Measurements from ENCODE around the gene TBX4.

Gene TBX4

DNA sequence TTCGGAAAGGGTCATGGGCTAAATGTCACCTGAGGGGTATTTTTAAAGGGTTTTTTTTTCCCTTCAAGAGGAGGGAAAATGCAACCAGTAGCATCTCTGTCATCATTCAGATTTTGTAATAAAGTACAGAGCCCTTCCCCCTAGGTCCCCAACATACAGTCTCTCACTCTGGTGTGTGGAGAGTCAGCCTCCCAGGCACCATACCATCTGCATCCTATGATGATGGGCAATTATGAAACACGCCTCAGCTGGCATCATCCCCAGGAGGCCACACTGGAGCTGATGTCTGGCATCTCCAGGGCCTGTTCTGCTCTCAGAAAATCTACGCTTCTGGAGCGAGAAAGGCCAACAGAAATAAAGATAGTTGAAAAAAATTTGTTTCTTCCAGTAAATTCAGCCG is 32.0 kb downstream of the TBX4 start:
- TF ChIP-seq FOXM1 (IDR thresholded peaks at IDR 0.05; ENCODE audit: borderline replicate concordance, low read depth) (no peak), RAD21 (IDR thresholded peaks at IDR 0.05; ENCODE audit: low read depth) (no peak), TAF1 (IDR thresholded peaks at IDR 0.05; ENCODE audit: low read depth) (no peak), YY1 (IDR thresholded peaks at IDR 0.05; ENCODE audit: low read depth) (no peak), CREB1 (IDR thresholded peaks at IDR 0.05; ENCODE audit: low read depth) (no peak), TEAD4 (IDR thresholded peaks at IDR 0.05) (no peak), ZBTB7A (IDR thresholded peaks at IDR 0.05; ENCODE audit: low read depth) (no peak), EP300 (IDR thresholded peaks at IDR 0.05; ENCODE audit: borderline replicate concordance) (no peak), CEBPB (IDR thresholded peaks at IDR 0.05) (no peak)
- TF ChIP-seq, protein P1, sequence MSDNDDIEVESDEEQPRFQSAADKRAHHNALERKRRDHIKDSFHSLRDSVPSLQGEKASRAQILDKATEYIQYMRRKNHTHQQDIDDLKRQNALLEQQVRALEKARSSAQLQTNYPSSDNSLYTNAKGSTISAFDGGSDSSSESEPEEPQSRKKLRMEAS (IDR thresholded peaks at IDR 0.05), result no peak
- TF ChIP-seq, protein P2, sequence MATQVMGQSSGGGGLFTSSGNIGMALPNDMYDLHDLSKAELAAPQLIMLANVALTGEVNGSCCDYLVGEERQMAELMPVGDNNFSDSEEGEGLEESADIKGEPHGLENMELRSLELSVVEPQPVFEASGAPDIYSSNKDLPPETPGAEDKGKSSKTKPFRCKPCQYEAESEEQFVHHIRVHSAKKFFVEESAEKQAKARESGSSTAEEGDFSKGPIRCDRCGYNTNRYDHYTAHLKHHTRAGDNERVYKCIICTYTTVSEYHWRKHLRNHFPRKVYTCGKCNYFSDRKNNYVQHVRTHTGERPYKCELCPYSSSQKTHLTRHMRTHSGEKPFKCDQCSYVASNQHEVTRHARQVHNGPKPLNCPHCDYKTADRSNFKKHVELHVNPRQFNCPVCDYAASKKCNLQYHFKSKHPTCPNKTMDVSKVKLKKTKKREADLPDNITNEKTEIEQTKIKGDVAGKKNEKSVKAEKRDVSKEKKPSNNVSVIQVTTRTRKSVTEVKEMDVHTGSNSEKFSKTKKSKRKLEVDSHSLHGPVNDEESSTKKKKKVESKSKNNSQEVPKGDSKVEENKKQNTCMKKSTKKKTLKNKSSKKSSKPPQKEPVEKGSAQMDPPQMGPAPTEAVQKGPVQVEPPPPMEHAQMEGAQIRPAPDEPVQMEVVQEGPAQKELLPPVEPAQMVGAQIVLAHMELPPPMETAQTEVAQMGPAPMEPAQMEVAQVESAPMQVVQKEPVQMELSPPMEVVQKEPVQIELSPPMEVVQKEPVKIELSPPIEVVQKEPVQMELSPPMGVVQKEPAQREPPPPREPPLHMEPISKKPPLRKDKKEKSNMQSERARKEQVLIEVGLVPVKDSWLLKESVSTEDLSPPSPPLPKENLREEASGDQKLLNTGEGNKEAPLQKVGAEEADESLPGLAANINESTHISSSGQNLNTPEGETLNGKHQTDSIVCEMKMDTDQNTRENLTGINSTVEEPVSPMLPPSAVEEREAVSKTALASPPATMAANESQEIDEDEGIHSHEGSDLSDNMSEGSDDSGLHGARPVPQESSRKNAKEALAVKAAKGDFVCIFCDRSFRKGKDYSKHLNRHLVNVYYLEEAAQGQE (IDR thresholded peaks at IDR 0.05; ENCODE audit: low read depth), result no peak

DNA sequence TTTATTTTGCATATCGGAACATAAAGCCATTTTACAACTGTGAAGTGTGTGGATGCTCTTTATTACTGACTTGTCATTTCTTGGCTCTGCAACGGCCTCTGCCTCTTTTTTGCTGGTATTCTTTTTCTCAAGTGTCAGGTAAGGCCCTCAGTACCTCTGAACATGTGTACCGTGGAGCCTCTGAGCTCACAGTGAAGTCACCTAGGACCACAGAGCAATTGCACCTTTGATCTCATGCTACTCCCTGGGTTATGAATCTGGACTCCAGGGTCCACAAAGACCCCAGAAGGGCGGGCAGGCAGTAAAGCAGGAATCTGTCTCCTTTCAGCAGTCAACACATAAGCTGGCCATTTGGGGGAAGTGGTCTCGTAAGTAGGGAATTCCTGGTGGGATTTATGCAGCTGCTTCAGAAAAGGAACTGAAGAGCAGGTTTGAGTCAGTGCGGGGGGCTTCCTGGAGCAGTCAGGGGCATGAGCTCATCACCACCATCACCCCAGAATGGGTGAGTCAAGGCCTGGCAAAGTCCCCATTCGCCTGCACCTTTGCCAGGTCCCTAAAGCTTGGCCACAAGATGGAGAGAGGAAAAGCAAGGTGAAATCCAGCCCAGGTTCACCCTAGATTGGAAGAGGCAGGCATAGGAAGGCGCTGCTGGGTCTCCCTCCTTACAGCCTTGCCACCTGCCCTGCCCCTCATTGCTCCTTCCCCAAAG is 33.0 kb downstream of the TBX4 start:
- TF ChIP-seq, protein P2 (IDR thresholded peaks at IDR 0.05; ENCODE audit: low read depth), result no peak
- TF ChIP-seq TCF12 (IDR thresholded peaks at IDR 0.05; ENCODE audit: low read depth) (no peak), NFIC (IDR thresholded peaks at IDR 0.05) (no peak), EP300 (IDR thresholded peaks at IDR 0.05; ENCODE audit: borderline replicate concordance) (no peak), FOXM1 (IDR thresholded peaks at IDR 0.05; ENCODE audit: borderline replicate concordance, low read depth) (no peak), RAD21 (IDR thresholded peaks at IDR 0.05; ENCODE audit: low read depth) (no peak), TAF1 (IDR thresholded peaks at IDR 0.05; ENCODE audit: low read depth) (no peak), ZBTB7A (IDR thresholded peaks at IDR 0.05; ENCODE audit: low read depth) (no peak), CEBPB (IDR thresholded peaks at IDR 0.05) (no peak), YY1 (IDR thresholded peaks at IDR 0.05; ENCODE audit: low read depth) (no peak)
- TF ChIP-seq, protein P1 (IDR thresholded peaks at IDR 0.05), result no peak

DNA sequence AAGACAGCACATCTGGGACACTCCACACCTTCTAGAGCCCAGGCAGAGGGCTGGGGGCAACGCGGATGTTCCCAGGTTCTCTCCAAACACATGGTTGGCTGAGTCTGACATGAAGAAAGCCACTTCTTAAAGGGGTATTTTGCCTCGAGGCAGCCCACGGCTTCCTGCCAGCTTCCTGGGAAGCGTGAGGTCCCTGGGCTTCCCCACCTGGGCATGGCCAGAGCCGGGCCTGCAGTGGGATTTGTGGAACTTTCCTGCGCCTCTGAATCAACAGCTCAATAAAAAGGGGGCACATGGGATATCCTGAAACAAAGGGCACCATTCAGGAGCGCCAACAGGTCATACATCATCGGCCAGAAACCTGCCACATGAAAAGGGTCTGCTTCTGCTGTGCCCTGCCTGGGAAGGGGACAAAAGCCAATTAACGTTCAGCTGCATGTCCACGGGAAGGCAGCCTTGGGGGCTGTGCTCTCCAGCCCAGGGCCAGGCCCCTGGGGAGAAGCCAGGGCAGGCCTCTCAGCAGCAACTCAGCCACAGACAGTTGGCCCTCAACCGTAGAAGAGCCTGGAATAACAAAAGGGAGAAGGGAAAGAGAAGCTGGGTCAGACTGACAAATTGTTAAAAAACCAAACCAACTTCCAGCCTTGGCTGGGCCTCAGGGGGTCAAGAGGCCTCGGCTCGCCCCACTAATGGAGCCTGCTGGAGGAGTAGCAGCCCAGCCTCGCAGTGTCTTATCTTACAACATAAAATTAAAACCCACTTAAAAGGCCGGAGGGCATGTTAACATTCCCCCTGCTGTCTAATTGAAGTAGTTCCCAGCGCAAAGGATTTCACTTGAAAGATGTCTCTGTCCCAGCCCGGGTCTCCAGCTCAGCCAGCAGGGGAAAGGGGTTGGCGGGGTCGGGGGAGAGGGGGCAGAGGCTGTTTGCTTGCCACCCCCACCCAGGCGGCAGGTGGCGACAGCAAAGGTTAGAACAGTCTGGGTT is 34.2 kb downstream of the TBX4 start:
- TF ChIP-seq FOXM1 (IDR thresholded peaks at IDR 0.05; ENCODE audit: borderline replicate concordance, low read depth) (no peak), ZBTB7A (IDR thresholded peaks at IDR 0.05; ENCODE audit: low read depth) (no peak), RAD21 (IDR thresholded peaks at IDR 0.05; ENCODE audit: low read depth) (no peak), CREB1 (IDR thresholded peaks at IDR 0.05; ENCODE audit: low read depth) (no peak), EP300 (IDR thresholded peaks at IDR 0.05; ENCODE audit: borderline replicate concordance) (no peak)
- TF ChIP-seq, protein P3, sequence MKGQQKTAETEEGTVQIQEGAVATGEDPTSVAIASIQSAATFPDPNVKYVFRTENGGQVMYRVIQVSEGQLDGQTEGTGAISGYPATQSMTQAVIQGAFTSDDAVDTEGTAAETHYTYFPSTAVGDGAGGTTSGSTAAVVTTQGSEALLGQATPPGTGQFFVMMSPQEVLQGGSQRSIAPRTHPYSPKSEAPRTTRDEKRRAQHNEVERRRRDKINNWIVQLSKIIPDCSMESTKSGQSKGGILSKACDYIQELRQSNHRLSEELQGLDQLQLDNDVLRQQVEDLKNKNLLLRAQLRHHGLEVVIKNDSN (IDR thresholded peaks at IDR 0.05), result no peak

DNA sequence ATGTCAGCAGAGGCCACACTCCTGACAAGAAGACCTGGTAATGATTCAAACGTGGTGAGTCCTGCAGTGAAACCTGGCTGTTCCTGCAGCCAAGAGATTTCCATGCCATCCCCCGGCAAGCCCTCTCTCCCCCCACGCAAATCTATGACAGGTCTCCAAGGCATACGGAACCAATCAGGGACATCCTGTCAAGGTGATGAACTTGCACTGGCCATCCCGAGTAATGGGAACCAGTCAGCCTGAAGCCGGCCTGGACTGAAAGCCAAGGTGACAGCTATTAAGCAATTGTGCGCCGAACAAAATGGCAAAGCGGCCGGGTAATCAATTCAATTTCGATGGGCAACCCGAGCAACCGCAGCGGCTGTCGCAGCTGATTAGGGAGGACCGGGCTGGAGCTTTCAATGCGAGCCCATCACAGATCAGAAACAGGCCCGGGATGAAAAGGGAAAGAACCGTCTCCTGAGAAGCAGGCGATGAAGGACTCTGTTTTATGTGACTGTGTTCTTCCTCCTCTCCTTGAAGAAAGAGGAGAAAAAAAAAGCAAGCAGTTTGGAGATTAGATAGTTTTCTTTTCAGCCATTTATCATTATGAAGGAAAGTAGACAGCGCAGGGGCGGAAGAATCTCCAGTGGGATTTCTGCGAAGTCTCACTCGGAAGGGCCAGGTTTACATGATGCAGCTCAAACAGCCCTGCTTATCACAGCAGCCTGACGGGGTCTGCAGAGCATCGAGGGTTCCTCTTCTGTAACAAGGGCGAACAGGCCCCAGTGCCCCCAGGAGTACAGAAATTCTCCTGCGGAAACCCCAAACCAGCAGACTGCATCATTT is 35.2 kb downstream of the TBX4 start:
- TF ChIP-seq CREB1 (IDR thresholded peaks at IDR 0.05; ENCODE audit: low read depth), result no peak
- TF ChIP-seq NFIC (IDR thresholded peaks at IDR 0.05), result no peak
- TF ChIP-seq TAF1 (IDR thresholded peaks at IDR 0.05; ENCODE audit: low read depth), result no peak
- TF ChIP-seq FOXM1 (IDR thresholded peaks at IDR 0.05; ENCODE audit: borderline replicate concordance, low read depth), result no peak
- TF ChIP-seq EP300 (IDR thresholded peaks at IDR 0.05; ENCODE audit: borderline replicate concordance), result no peak
- TF ChIP-seq TCF12 (IDR thresholded peaks at IDR 0.05; ENCODE audit: low read depth), result no peak
- TF ChIP-seq EGR1 (IDR thresholded peaks at IDR 0.05), result no peak

DNA sequence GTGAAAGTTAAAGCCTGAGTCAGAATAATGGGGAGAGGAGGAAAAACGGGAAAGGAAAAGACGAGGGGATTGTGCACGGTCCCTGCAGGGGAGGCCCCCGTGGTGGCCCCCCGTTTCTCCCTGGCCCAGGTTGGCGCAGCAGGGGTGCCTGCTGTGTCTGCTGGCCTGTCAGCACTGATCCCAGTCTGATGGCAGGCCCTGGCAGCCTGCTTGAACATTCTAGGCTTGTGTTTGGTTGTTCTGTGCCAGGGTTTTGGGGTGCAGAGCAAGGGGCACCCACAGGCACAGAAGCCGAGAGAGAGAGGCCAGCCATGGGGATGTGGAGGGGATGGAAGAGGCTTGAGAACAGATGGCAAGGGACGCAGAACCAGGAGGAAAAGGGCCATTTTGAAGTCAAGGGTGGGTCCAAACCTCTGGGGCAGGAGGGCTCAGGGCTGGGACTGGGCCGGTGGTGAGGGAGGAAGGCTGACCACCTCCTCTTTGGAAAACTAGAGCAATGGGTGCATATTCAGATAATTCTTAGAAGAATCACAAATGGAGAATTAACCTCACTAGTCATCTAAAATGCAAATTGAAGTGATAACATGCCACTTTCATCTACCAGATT is 35.9 kb downstream of the TBX4 start:
- TF ChIP-seq ZBTB7A (IDR thresholded peaks at IDR 0.05; ENCODE audit: low read depth), result no peak
- no peak for TF ChIP-seq TAF1 (IDR thresholded peaks at IDR 0.05; ENCODE audit: low read depth)
- TF ChIP-seq RAD21 (IDR thresholded peaks at IDR 0.05; ENCODE audit: low read depth), result no peak

All from Ishikawa (cell line).